ENCODE data around the gene LAMA3.

Gene LAMA3

GRCh38 chr18:23825496-23825895 is 136.2 kb downstream of the LAMA3 start:
- H3K4me1 ChIP-seq (ENCODE audit: low read depth, poor library complexity, severe bottlenecking): no peaks in the 10 kb centered on the region
- no peaks in the 10 kb centered on the region for H4K20me1 ChIP-seq (ENCODE audit: insufficient read depth)
- H3K4me2 ChIP-seq: no peak overlapping the region
- TF ChIP-seq CTCF (conservative IDR thresholded peaks at IDR 0.05; ENCODE audit: low read depth, low read length): no peak
- H3K9ac ChIP-seq: no peak overlapping the region
- no peaks in the 10 kb centered on the region for H3K79me2 ChIP-seq (ENCODE audit: insufficient read depth, low read depth)
- no peaks in the 10 kb centered on the region for H3K27me3 ChIP-seq (ENCODE audit: insufficient read depth, low read depth)
- H2AFZ ChIP-seq (ENCODE audit: low read depth): no peak overlapping the region
- no peak overlapping the region for H3K27ac ChIP-seq
- no peaks in the 10 kb centered on the region for H3K36me3 ChIP-seq (ENCODE audit: insufficient read depth)
- no peak overlapping the region for H3K4me3 ChIP-seq (IDR thresholded peaks at IDR 0.05; ENCODE audit: insufficient read depth, low read depth, low read length)

GRCh38 chr18:23825978-23826405 is 136.7 kb downstream of the LAMA3 start:
- Histone ChIP-seq H4K20me1 (ENCODE audit: insufficient read depth) (no peaks in the 10 kb centered on the region), H3K4me1 (ENCODE audit: low read depth, poor library complexity, severe bottlenecking) (no peaks in the 10 kb centered on the region), H3K27ac (no peak overlapping the region), H3K27me3 (ENCODE audit: insufficient read depth, low read depth) (no peaks in the 10 kb centered on the region), H3K9ac (no peak overlapping the region), H3K4me3 (IDR thresholded peaks at IDR 0.05; ENCODE audit: insufficient read depth, low read depth, low read length) (no peak overlapping the region), H3K36me3 (ENCODE audit: insufficient read depth) (no peaks in the 10 kb centered on the region), H2AFZ (ENCODE audit: low read depth) (no peak overlapping the region), H3K79me2 (ENCODE audit: insufficient read depth, low read depth) (no peaks in the 10 kb centered on the region), H3K4me2 (no peak overlapping the region)
- no peak for TF ChIP-seq CTCF (conservative IDR thresholded peaks at IDR 0.05; ENCODE audit: low read depth, low read length)

GRCh38 chr18:23826850-23827620 is 137.8 kb downstream of the LAMA3 start:
- Histone ChIP-seq H3K27me3 (ENCODE audit: insufficient read depth, low read depth) (no peaks in the 10 kb centered on the region), H3K36me3 (ENCODE audit: insufficient read depth) (no peaks in the 10 kb centered on the region), H3K4me2 (no peak overlapping the region), H3K4me3 (IDR thresholded peaks at IDR 0.05; ENCODE audit: insufficient read depth, low read depth, low read length) (no peak overlapping the region), H2AFZ (ENCODE audit: low read depth) (no peak overlapping the region), H3K79me2 (ENCODE audit: insufficient read depth, low read depth) (no peaks in the 10 kb centered on the region), H3K9ac (no peak overlapping the region), H3K27ac (no peak overlapping the region), H3K4me1 (ENCODE audit: low read depth, poor library complexity, severe bottlenecking) (no peaks in the 10 kb centered on the region), H4K20me1 (ENCODE audit: insufficient read depth) (no peaks in the 10 kb centered on the region)
- no peak for TF ChIP-seq CTCF (conservative IDR thresholded peaks at IDR 0.05; ENCODE audit: low read depth, low read length)

GRCh38 chr18:23827681-23828080 is 138.4 kb downstream of the LAMA3 start:
- no peaks in the 10 kb centered on the region for H3K79me2 ChIP-seq (ENCODE audit: insufficient read depth, low read depth)
- no peaks in the 10 kb centered on the region for H4K20me1 ChIP-seq (ENCODE audit: insufficient read depth)
- H3K4me2 ChIP-seq: no peak overlapping the region
- no peak overlapping the region for H2AFZ ChIP-seq (ENCODE audit: low read depth)
- no peak overlapping the region for H3K4me3 ChIP-seq (IDR thresholded peaks at IDR 0.05; ENCODE audit: insufficient read depth, low read depth, low read length)
- H3K9ac ChIP-seq: no peak overlapping the region
- no peaks in the 10 kb centered on the region for H3K36me3 ChIP-seq (ENCODE audit: insufficient read depth)
- H3K27ac ChIP-seq: no peak overlapping the region
- no peak for TF ChIP-seq CTCF (conservative IDR thresholded peaks at IDR 0.05; ENCODE audit: low read depth, low read length)
- no peaks in the 10 kb centered on the region for H3K27me3 ChIP-seq (ENCODE audit: insufficient read depth, low read depth)
- H3K4me1 ChIP-seq (ENCODE audit: low read depth, poor library complexity, severe bottlenecking): no peaks in the 10 kb centered on the region

Measured in KMS-11 (cell line).